Suppressor macrophage treated with lipopolysaccharide for 4 hours (primary cell): Measurements from ENCODE around the gene ATXN1L.
"Not testable (repeated sequence)": the region's sequence is repeated elsewhere in the genome, so short reads cannot be mapped to it uniquely, and the experiment has no call there.

Source experiments
- DNase-seq: peaks from one replicate; pipeline ENCODE4 v3.0.0-alpha.2; 2020

The ATXN1L gene

GRCh38 chr16:71845639-71846430 is at the start of gene ATXN1L:
Gene ATXN1L, plus strand, starts transcription at chr16:71845976. Its CDS starts 3,765 bp downstream, at chr16:71849741.
- peak; percentile 97 for DNase-seq

- DNase-seq, result no peak
These were observed 49.2 kb upstream of the ATXN1L start for GRCh38 chr16:71796501-71797097.

GRCh38 chr16:71803305-71803690 is 42.5 kb upstream of the ATXN1L start:
- DNase-seq, result no peak

- DNase-seq, result peak; percentile 59
These were observed 37.7 kb upstream of the ATXN1L start for GRCh38 chr16:71807905-71808592.

- peak; percentile 97 for DNase-seq
These were observed 37.0 kb upstream of the ATXN1L start, which contains the start of gene AP1G1 for GRCh38 chr16:71808593-71809459. Gene AP1G1, minus strand, starts transcription at chr16:71808834. Its CDS starts 19,355 bp downstream, at chr16:71789479.

GRCh38 chr16:71810155-71810530 is 35.6 kb upstream of the ATXN1L start:
- DNase-seq, result peak; percentile 45

GRCh38 chr16:71811261-71811803 is 34.4 kb upstream of the ATXN1L start:
- no peak for DNase-seq

GRCh38 chr16:71817155-71817500 is 28.6 kb upstream of the ATXN1L start:
- not testable (repeated sequence) for DNase-seq

GRCh38 chr16:71826533-71827017 is 19.2 kb upstream of the ATXN1L start:
- DNase-seq, result no peak

GRCh38 chr16:71830359-71830758 is 15.4 kb upstream of the ATXN1L start:
- no peak for DNase-seq

GRCh38 chr16:71831698-71832097 is 14.1 kb upstream of the ATXN1L start:
- not testable (repeated sequence) for DNase-seq

- not testable (repeated sequence) for DNase-seq
These were observed 13.7 kb upstream of the ATXN1L start for GRCh38 chr16:71832112-71832511.

GRCh38 chr16:71834291-71834690 is 11.5 kb upstream of the ATXN1L start:
- DNase-seq, result no peak

- DNase-seq, result no peak
These were observed 8.6 kb upstream of the ATXN1L start for GRCh38 chr16:71837150-71837549.

GRCh38 chr16:71840052-71840451 is 5.7 kb upstream of the ATXN1L start:
- DNase-seq, result no peak

- no peak for DNase-seq
These were observed 2.2 kb upstream of the ATXN1L start for GRCh38 chr16:71843572-71843971.

- DNase-seq, result peak; percentile 17
These were observed 655 bp downstream of the ATXN1L start for GRCh38 chr16:71846431-71846830.

- no peak for DNase-seq
These were observed 1.3 kb downstream of the ATXN1L start for GRCh38 chr16:71847096-71847495.

- no peak for DNase-seq
These were observed 2.8 kb downstream of the ATXN1L start for GRCh38 chr16:71848622-71849021.

GRCh38 chr16:71851746-71852145 is 6.0 kb downstream of the ATXN1L start:
- DNase-seq, result no peak

- DNase-seq, result no peak
These were observed 6.4 kb downstream of the ATXN1L start for GRCh38 chr16:71852158-71852557.

GRCh38 chr16:71852561-71852960 is 6.8 kb downstream of the ATXN1L start:
- DNase-seq, result no peak
